HG02678 (cell line): ENCODE data around the gene RAP1B.
"Not testable (repeated sequence)": the region's sequence is repeated elsewhere in the genome, so short reads cannot be mapped to it uniquely, and the experiment has no call there.

Experiments used
- ATAC-seq: cut with Tn5 transposase; IDR thresholded peaks from one replicate; pipeline ENCODE4 v1.9.1; 2021; ENCODE audit warnings: mild to moderate bottlenecking, moderate library complexity; ENCODE audit not compliant: unreplicated experiment

The RAP1B gene

DNA sequence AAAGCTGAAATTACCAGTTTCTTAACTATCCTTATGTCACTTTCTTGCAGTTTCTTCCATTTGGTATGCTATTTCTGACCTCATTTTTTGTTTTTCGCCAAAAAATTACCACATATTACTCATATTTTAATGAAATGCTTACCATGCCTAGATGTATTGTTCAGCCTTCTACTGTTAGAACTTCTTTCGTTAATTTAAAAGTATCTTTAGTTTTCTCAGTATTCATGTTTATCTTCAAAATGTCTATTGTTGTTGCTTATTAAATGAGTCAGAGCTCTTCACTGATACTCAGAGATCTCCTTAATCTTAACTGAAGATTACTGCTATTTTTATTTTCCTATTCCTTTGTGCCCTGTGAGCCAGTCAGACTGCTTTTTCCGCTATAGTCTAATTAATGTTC is 20.5 kb downstream of the RAP1B start:
- ATAC-seq, result no peak

DNA sequence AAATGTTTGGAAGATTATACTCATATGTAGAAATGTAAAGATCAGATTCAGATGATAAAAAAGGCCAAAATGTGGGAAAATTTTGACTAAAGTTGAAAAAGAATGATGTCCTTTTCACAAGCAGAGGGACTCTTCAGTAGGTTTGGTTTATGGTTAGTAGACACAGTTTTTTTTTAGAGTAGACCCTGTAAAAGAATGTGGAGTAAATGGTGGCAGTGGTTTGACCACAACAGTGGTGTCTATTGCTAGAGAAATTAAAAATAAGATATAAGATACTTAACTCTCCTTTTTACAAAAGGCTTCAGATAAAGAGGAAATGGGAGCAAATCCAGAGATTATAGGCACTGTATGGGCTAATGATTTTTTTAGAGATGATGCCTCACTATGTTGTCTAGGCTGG is 21.8 kb downstream of the RAP1B start:
- ATAC-seq, result no peak

DNA sequence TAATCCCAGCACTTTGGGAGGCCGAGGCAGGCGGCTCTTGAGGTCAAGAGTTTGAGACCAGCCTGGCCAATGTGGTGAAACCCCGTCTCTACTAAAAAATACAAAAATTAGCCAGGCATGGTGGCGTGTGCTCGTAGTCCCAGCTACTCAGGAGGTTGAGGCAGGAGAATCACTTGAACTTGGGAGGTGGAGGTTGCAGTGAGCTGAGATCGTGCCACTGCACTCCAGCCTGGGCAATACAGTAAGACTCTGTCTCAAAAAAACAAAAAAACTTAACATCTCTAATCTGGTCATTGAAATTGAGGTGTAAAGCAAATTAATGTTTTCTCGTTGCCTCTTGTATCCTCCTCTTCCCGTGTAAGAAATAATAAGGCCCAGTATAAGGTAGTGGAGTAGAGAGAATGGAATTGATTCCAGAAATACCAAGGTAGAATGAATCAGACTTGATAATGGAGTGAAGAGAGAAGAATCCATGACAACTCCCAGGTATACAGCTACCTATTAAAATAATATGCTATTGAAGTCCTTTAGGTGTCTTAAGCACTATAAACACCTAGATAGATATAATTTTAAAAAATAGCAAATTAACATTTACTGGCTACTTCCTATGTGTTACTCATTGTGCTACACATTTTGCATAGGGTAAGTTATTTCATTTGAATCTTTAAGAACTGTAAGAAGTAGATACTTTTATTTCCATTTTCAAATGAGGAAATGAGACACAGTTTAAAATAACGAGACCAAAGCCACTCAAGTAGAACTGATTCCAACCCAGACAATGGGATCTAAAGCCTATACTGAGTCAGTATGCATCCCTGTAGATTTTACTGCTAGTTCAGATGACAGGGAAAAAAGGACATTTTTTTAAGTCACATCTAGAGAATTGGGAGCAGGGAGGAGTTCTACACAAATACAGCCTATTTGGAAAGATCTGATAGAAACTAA is 23.2 kb downstream of the RAP1B start:
- peak; percentile 44 for ATAC-seq

DNA sequence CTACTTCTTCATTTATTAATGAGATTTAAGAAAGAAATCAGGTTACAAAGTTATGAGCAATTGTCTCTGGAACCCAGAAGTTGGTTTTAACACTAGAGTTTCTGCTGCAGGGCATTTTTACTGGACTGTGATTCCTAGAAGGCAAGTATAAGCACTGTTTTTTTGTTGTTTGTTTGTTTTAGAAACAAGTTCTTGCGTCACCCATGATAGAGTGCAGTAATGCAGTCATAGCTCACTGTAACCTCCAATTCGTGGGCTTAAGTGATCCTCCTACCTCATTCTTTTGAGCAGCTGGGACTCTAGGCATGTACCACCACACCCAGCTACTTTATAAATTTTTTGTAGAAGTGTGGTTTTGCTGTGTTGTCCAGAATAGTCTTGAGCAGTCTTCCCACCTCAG is 25.6 kb downstream of the RAP1B start:
- ATAC-seq, result no peak

GRCh38 chr12:68637439-68637838 is 26.7 kb downstream of the RAP1B start:
- not testable (repeated sequence) for ATAC-seq

DNA sequence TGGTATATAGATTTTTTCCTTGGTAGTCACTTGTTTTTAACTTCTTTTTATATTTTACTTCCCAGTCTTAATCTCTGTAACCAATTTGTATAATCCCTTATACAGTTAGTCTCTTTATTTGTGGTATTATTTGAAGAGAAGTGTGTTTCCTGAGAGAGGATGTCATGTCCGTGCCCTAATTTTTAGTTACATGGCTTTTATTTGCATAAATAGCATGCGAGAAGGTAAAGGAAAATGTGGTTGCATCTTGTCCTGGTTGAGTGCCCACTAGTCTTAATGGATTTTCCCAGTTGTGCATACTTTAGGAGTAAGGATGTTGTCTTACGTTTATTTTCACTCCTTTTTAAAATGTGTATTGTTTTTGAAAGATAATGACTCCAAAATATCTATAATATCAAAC is 27.5 kb downstream of the RAP1B start:
- no peak for ATAC-seq

GRCh38 chr12:68638721-68639395 is 28.2 kb downstream of the RAP1B start:
- no peak for ATAC-seq

DNA sequence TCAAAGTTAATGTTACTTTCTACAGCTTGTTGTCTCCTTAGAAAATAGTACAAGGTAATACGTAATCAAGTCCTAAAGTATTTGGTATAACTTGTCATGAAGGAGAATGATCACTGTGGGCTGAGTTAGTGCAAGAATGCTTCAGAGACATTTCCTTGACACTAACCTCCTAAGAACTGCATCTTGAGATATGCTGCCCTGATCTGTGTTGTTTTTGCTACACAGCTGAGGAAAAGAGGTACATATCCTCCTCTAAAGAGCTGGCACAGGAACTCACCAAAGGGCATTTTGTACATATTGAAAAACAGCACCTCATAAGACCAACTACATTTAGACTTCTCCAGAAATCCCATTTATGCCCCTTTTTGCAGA is 28.7 kb downstream of the RAP1B start:
- no peak for ATAC-seq

DNA sequence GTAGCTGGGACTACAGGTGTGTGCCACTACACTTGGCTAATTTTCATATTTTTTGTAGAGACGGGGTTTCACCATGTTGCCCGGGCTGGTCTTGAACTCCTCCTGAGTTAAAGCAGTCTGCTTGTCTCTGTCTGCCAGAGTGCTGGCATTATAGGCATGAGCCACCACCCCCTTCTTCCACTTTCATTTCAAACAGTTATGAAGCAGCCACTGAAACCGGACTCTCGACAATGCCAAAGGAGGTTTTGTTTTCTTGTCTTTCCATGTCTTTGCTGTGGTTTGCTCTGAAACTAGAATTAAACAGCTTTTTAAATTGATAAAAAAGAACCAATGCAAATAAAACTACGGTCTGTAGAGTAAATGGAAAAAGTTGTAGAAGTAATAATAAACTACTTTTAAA is 30.4 kb downstream of the RAP1B start:
- ATAC-seq, result peak; percentile 91

- ATAC-seq, result no peak
Measured at GRCh38 chr12:68646484-68646883, 35.8 kb downstream of the RAP1B start.

DNA sequence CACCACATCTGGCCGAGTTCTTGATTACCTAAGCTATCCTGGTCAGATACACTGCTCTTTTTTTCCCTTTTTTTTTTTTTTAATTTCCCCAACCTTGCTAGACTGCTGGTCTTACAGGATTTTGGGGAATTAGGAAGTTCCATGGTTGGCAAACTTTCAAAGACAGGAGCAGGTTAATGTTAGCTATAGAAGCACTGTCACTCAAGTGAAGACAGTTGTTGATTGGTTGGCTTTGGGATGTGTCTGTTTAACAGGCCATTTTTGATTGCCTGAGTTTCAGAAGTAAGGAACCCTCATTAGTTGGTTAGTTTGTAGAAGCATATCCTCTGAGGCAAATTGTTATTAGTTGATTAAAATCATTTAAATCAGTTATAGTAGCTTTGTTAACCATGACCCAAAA is 36.8 kb downstream of the RAP1B start:
- no peak for ATAC-seq

DNA sequence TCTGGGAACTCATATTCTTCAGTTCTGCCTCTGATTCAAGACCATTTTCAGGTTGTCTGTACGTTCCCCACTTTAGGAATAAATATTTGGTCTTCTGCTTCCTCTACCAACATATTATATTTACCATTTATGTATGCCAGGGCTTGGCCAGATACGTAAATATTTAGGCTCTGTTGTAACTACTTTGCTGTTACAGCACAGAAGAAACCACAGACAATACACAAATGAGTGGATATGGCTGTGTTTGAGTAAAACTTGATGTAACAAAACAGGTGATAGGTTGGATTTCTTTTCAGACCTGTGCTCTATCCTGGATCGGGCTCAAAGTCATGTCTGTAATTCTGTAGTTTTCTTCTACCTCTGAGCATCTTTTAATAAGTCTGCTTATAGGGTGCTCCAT is 37.5 kb downstream of the RAP1B start:
- no peak for ATAC-seq

DNA sequence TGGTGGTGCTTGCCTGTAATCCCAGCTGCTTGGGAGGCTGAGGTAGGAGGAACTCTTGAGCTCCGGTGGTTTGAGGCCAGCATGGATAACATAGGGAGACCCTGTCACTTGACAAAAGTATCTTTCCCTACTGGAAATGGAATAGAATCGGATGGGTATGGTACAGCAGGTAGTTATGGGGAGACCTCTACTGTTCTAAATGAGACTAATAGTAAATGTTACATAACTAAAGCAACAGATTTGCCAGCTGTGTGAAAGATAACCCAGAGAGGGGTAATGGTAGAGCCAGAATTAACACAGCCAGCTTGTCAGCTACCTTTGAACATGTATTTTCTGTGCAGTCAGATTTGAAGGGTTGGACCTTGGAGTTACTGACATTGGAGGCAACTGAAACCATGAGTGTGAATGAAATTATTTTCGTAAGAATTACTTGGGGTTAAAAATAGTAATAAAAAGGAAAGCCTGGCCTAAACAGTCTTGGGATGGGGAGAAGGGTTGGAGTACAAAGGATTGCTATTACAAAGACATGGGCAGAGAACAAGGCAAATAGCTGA is 54.4 kb downstream of the RAP1B start:
- ATAC-seq, result no peak

GRCh38 chr12:68667291-68667690 is 56.6 kb downstream of the RAP1B start:
- ATAC-seq, result no peak

- ATAC-seq, result no peak
Measured at GRCh38 chr12:68667896-68668295, 57.2 kb downstream of the RAP1B start.

DNA sequence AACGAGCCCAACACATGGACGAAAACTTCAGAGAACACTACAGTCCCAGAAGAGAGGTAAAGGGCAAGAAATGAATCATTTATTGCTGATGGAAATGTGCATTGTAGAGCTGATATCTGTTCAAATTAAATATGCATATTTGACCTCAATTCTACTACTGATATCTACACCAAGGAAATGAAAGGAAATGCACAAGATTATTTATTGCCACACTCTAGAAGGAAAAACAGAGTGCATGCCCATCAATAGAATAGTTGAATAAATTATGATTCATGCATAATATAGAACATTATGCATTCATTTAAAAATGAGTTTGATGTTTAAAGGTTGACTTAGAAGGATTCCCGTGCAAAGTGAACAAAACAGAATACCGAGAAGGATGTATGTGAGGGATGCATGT is 60.5 kb downstream of the RAP1B start:
- no peak for ATAC-seq

DNA sequence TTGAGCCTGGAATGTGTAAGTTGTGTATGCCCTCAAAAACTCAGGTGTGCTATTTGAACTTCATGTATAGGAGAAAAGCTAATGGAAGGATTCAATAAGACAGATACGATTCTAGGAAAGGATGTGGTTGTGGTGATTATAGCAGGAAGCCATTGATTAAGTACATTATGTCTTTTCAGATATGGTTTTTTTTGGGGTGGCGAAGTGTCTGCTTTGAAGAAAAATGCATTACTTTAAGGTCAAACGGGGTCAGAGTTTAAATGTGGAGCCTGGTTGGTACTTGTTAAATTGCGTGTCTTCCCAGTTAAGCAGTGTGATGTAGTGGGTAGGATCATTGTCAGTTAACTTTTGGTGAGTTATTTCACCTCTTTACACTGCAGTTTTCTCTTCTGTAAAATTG is 63.1 kb downstream of the RAP1B start:
- no peak for ATAC-seq

GRCh38 chr12:68674376-68674775 is 63.7 kb downstream of the RAP1B start:
- ATAC-seq, result no peak

GRCh38 chr12:68675101-68675842 is 64.6 kb downstream of the RAP1B start:
- ATAC-seq, result no peak

DNA sequence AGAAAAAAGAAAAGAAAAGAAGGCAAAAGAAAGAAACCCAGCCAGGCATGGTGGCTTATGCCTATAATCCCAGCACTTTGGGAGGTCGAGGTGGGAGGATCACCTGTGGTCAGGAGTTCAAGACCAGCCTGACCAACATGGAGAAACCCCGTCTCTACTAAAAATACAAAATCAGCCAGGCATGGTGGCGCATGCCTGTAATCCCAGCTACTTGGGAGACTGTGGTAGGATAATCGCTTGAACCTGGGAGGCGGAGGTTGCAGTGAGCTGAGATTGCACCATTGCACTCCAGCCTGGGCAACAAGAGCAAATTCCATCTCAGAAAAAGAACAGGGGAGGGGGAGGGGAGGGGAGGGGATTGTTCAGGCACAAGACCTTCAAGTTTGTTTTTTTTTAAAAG is 66.2 kb downstream of the RAP1B start:
- ATAC-seq, result not testable (repeated sequence)

DNA sequence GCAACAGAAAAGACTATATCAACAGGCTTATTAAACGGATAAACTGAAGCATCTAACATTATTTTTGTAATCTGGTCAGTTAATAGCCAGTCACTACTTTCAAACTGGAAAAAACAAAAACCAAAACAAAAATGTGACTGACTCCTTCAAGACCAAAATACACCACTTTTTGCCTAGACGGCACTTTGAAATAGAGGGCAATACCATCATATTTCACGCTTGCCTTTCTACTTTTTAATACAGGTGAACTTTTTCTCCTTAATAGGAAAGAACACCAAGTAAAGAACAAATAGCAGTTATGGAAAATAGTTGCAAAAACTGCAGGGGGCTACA is 75.5 kb downstream of the RAP1B start:
- ATAC-seq, result no peak
